KMS-11 (cell line): Measurements from ENCODE around the gene PITX1.

ENCODE experiments used
- H2AFZ ChIP-seq: fragments of 200-600 bp; sonication (generic); 2 replicates; pipeline ENCODE4 v1.6.1; 2016; ENCODE audit warnings: antibody characterized with exemption, mixed run types, low read depth
- H3K27ac ChIP-seq: fragments of 200-600 bp; sonication (generic); 2 replicates; pipeline ENCODE4 v1.6.1; 2016; ENCODE audit warnings: mild to moderate bottlenecking, mixed run types
- H3K27me3 ChIP-seq: fragments of 200-600 bp; sonication (generic); 2 replicates; pipeline ENCODE4 v1.6.1; 2017; ENCODE audit warnings: mild to moderate bottlenecking, low read depth, mixed run types, moderate library complexity; ENCODE audit not compliant: insufficient read depth
- H3K36me3 ChIP-seq: fragments of 200-600 bp; sonication (generic); 2 replicates; pipeline ENCODE4 v1.6.1; 2017; ENCODE audit warnings: mild to moderate bottlenecking, mixed run types; ENCODE audit not compliant: insufficient read depth
- H3K4me1 ChIP-seq: fragments of 200-600 bp; sonication (generic); 2 replicates; pipeline ENCODE4 v1.6.1; 2016; ENCODE audit warnings: mild to moderate bottlenecking, low read depth, mixed run types; ENCODE audit not compliant: poor library complexity, severe bottlenecking
- H3K4me2 ChIP-seq: fragments of 200-600 bp; sonication (generic); 2 replicates; pipeline ENCODE4 v1.7.0; 2016; ENCODE audit warnings: mild to moderate bottlenecking, mixed run types
- H3K4me3 ChIP-seq: fragments of 200-600 bp; sonication (generic); IDR thresholded peaks from 2 replicates; pipeline ENCODE4 v1.6.1; 2017; ENCODE audit warnings: low read depth, low read length, mixed read lengths; ENCODE audit not compliant: insufficient read depth
- H3K79me2 ChIP-seq: fragments of 200-600 bp; sonication (generic); 2 replicates; pipeline ENCODE4 v1.6.1; 2016; ENCODE audit warnings: low read depth, mixed run types; ENCODE audit not compliant: insufficient read depth
- H3K9ac ChIP-seq: fragments of 200-600 bp; sonication (generic); 2 replicates; pipeline ENCODE4 v1.6.1; 2016; ENCODE audit warnings: mild to moderate bottlenecking, mixed run types
- H4K20me1 ChIP-seq: fragments of 200-600 bp; sonication (generic); 2 replicates; pipeline ENCODE4 v1.6.1; 2016; ENCODE audit warnings: mild to moderate bottlenecking, mixed run types; ENCODE audit not compliant: insufficient read depth
- TF ChIP-seq, protein P1 (sequence below): fragments of 200-600 bp; sonication (generic); conservative IDR thresholded peaks from 2 replicates; pipeline ENCODE4 v1.6.1; 2017; ENCODE audit warnings: low read depth, mild to moderate bottlenecking, antibody characterized with exemption, low read length, moderate library complexity, mixed read lengths

The PITX1 gene

DNA sequence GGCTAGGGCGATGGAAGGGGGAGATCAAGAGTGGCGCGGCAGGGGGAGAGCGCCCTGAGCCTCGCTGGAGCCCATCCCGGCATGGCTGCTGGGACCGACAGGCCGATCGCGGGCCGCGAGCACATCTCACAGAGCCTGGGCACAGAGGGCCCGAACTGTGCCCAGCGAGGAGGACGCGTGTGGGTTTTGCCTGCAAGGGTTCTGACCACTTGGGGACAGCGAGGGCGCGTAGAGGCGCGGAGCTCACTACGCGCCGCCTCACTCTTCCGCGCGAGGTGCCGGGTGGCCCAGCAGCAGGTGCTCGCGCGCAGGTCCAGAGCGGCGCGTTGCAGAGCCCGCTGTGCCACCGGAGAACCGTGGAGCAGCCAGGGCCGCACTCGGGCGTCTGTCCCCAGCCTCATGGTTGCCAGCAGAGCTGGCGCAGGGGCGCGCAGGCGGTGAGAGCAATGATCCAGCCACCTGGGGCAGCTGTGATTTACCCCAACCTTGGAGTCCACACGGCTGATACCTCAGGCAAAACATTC is 16.3 kb upstream of the PITX1 start:
- no peak overlapping the region for H3K4me3 ChIP-seq
- H3K79me2 ChIP-seq: no peaks in the 10 kb centered on the region
- H3K9ac ChIP-seq: no peak overlapping the region
- H3K36me3 ChIP-seq: no peaks in the 10 kb centered on the region
- H4K20me1 ChIP-seq: no peaks in the 10 kb centered on the region
- H3K27ac ChIP-seq: no peak overlapping the region
- no peak overlapping the region for H3K4me2 ChIP-seq
- H2AFZ ChIP-seq: no peak overlapping the region
- TF ChIP-seq, protein P1, sequence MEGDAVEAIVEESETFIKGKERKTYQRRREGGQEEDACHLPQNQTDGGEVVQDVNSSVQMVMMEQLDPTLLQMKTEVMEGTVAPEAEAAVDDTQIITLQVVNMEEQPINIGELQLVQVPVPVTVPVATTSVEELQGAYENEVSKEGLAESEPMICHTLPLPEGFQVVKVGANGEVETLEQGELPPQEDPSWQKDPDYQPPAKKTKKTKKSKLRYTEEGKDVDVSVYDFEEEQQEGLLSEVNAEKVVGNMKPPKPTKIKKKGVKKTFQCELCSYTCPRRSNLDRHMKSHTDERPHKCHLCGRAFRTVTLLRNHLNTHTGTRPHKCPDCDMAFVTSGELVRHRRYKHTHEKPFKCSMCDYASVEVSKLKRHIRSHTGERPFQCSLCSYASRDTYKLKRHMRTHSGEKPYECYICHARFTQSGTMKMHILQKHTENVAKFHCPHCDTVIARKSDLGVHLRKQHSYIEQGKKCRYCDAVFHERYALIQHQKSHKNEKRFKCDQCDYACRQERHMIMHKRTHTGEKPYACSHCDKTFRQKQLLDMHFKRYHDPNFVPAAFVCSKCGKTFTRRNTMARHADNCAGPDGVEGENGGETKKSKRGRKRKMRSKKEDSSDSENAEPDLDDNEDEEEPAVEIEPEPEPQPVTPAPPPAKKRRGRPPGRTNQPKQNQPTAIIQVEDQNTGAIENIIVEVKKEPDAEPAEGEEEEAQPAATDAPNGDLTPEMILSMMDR: no peak
- no peaks in the 10 kb centered on the region for H3K27me3 ChIP-seq
- peaks cover 16% of the 10 kb centered on the region for H3K4me1 ChIP-seq

- H3K4me1 ChIP-seq: peaks cover 14% of the 10 kb centered on the region
- TF ChIP-seq, protein P1: no peak
- no peaks in the 10 kb centered on the region for H3K36me3 ChIP-seq
- no peak overlapping the region for H3K4me3 ChIP-seq
- H3K9ac ChIP-seq: no peak overlapping the region
- H3K79me2 ChIP-seq: no peaks in the 10 kb centered on the region
- H3K27me3 ChIP-seq: no peaks in the 10 kb centered on the region
- H4K20me1 ChIP-seq: no peaks in the 10 kb centered on the region
- H3K27ac ChIP-seq: no peak overlapping the region
- no peak overlapping the region for H2AFZ ChIP-seq
- no peak overlapping the region for H3K4me2 ChIP-seq
Observed at GRCh38 chr5:135048930-135049329, 14.9 kb upstream of the PITX1 start.

DNA sequence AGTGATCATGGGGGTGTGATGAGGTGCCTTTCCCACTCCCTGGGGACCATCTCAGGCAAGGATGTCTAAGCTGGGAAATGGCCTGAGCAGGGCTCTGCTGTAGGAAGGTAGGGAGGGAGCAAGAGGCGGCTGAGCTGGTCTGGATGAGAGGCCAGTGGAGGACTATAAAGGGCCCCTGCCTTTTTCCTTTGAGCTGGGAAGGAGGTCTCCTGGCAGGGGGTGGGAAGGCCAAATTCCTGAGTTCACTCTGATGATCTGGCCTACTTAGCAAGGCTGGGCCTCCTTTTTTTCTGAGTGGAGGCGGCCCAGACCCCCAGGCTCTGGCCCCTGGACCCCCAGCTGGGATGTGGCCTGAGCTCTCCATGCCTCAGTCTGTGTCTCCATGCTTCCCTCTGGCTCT is 14.3 kb upstream of the PITX1 start:
- Histone ChIP-seq H3K27me3 (no peaks in the 10 kb centered on the region), H3K4me3 (no peak overlapping the region), H4K20me1 (no peaks in the 10 kb centered on the region), H3K36me3 (no peaks in the 10 kb centered on the region), H3K4me2 (no peak overlapping the region), H3K9ac (no peak overlapping the region), H3K79me2 (no peaks in the 10 kb centered on the region), H3K4me1 (peaks cover 8% of the 10 kb centered on the region), H3K27ac (no peak overlapping the region), H2AFZ (no peak overlapping the region)
- TF ChIP-seq, protein P1: no peak

DNA sequence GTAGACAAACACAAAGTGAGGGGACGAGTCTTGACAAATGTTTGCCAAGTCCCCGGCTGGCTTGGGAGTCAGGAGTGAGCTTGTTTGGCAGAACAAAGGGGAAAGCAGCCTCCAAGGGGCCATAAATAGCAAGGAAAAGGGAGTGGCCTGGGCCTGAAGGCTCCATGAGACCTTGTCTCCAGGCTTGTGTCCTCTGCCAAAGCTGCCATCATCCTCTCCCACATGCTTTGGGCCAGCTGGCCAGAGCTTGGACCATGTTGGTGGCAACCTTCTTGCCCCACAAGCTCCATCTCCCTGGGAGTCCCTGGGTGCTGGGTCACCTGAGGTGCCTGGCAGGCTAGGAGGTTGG is 13.3 kb upstream of the PITX1 start:
- Histone ChIP-seq H4K20me1 (no peaks in the 10 kb centered on the region), H3K4me2 (no peak overlapping the region), H3K27me3 (no peaks in the 10 kb centered on the region), H3K79me2 (no peaks in the 10 kb centered on the region), H3K4me1 (no peaks in the 10 kb centered on the region), H3K4me3 (no peak overlapping the region), H3K36me3 (no peaks in the 10 kb centered on the region), H3K9ac (no peak overlapping the region), H3K27ac (no peak overlapping the region), H2AFZ (no peak overlapping the region)
- TF ChIP-seq, protein P1: no peak
